Myocyte (in vitro differentiated cells): ENCODE results near the gene METRN. TPM values are rescaled to one million over a fixed set of nuclear protein-coding genes. Genes with fewer than 3 reads are reported as not detected.
A peak's percentile ranks its signal among the peaks of the same experiment; 100 is the strongest.

Experiments used
- DNase-seq: peaks from one replicate; pipeline ENCODE4 v3.0.0-alpha.2; 2012; ENCODE audit warnings: low read depth
- total RNA-seq: library from RNA; depleted of rRNA; stranded (reverse); fragments of >200 nt; gene quantifications from 2 replicates; pipeline ENCODE4 v1.2.3, GENCODE V29; 2014

The METRN gene
- total RNA-seq, 1 donor from 2014 or later: 105 TPM

DNA sequence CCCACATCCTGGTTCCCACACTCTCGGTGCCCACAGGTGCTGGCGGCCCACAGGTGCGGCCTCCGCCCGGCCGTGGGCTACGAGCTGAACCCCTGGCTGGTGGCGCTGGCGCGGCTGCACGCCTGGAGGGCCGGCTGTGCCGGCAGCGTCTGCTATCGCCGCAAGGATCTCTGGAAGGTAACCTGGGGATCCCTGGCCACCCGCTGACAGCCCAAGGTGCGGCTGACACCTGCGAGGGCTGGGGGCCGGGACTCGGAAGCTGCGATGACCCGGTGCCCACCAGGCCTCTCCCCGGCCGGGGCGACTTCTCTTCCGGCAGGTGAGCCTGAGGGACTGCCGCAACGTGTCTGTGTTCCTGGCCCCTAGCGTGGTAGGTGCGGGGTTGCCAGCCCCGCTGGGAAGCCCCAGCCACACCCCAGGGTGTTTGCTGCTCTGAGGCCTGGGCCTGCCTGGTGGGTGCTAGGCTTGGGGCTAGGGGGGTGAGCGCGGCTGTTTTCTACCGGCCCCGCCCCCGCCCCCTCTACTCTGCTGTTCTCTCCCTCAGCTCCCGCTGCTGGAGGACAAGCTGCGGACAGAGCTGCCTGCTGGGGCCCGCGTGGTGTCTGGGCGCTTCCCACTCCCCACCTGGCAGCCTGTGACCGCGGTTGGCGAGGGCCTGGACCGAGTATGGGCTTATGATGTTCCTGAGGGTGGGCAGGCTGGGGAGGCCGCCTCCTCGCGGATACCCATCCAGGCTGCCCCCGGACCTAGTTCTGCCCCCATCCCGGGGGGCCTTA is 7.0 kb downstream of the METRN start:
- DNase-seq: no peak

DNA sequence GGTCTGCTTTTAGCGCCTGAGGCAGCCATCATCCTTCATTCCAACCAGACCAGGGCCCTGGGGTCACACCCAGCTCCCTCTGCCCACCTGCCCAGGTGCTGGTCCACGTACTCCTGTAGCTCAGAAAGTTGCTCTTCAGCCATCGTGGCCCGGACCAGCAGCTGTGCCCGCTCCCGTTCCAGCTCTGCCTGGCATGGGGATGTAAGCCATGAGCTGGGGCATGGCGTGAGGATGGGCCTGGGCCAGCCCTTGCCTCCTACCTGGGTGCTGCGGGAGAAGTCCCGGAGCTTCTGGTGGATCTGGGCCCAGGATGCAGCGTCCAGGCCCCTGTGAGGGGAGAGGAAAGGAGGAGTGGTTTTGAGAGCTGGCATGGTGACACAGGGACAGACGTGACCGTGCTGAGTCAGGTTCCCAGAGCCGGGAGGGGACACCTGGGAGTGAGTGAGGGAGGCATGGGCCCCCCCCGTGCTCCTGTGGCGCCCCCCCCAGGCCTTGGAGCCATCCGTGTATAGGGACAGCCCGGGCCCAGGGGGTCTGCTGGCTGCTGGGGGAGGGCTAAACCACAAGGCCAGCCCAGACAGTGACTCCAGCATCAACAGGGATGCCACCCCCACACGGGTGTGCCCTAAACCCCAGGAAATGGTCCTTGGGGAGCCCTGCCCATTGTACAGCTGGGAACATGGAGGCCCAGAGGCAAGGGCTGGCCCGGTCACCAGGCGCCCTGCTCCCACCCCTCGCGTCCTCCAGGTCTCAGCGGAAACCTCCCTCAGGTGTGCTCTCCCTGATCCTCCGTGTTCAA is 8.1 kb downstream of the METRN start:
- no peak for DNase-seq

DNA sequence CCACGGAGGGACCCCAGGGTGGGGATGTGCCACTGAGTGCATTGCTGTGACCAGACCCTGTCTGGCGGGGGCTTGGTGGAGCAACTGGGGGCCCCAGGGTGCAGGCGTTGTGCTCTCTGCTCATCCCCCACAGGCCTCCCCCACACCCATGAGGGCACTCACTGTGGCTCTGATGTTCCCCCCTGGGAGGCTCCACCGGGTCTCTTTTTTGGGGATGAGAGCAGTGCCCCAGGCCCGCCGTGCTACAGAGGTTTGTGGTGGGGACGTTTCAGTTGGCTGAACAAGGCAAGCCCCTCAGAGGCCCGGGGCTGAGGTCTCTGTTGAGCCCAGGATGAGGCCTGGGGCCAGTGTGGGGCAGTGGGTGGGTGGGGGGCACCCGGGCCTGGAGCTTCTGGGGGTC is 8.8 kb downstream of the METRN start:
- no peak for DNase-seq

DNA sequence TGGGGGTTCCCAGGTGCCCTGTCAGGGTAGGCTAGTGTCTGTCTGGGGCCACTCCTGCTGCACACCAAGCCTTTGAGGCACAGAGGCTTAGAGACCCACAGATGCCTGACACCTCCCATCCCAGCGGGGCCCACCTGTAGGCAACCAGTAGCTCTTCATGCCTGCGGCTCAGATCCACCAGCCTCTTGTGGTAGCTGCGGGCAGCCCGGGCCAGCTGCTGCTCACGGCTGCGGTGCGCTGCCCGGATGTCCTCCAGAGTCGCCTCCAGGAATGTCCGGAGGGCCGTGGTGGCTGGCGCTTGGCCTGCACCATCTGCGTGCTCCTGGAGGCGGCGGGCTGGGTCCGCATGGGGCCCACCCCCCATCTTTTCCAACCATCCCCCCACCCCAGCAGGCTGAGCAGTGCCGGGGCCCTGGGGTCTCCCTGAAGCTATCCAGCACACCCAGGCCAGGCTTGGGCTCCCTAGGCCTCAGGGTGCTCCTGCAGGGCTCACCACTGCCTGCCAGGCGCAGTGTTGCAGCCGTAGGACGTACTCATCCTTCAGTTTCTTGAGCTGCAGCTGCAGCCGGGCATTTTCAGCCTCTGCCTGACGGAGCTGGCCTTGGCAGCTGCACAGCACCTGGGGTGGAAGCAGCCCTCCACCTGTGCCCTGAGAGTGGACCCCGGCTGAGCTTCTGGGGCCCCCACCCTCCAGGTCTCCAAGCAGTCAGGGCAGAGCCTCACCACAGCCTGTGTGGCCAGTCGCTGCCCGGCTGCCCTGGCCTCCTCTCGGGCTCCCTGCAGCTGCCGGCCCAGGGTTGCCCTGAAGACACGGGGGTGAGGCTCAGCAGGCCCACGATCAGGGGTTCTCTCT is 9.5 kb downstream of the METRN start:
- peak; percentile 69 for DNase-seq

DNA sequence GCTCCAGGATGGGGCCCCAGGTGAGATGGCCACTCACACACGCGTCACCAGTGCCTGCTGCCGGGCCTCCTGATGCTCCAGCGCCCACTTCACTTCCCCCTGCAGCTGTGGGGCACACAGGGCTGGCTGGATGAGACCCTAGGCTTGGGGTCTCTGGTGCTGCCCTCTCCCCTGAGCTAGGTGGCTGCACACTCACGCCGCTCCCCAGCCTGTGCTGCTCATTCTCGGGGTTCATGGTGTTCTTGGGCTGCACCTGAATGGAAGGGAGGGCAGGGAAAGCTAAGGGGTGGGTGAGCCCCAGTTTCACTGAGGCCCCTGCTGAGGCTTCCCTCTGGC is 10.1 kb downstream of the METRN start:
- no peak for DNase-seq

DNA sequence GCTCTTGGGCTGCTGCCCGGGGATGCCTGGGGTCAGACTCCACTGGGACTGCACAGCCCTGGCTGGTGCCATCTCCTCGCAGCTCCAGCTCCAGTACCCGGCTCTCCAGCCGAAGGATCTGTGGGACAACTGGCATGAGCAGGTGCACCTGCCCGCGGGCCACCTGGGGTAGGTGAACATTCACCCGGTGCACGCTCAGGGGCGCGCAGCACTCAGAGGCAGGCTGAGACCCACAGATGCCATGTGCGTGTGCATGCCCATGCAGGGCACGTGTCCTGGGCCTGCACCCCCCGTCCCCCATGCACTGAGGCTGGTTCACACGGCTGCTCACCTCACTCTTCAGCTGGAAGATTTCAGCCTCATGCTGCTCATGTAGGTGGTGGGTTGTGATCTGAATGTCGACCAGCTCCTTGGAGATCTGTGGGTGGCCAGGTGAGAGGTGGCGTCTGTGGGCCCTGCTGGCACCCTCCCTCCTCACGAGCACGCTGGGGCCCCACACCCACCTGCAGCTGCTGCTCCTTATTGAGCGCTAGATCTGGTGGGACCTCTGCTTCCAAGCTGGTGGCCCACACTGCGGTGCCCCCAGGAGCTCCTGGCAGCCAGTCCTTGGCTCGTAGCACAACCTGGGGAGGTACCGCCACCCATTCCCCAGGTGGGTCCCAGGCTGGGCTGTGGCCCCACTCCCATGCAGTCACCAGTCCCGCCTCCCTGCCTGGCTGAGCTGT is 10.7 kb downstream of the METRN start:
- no peak for DNase-seq

DNA sequence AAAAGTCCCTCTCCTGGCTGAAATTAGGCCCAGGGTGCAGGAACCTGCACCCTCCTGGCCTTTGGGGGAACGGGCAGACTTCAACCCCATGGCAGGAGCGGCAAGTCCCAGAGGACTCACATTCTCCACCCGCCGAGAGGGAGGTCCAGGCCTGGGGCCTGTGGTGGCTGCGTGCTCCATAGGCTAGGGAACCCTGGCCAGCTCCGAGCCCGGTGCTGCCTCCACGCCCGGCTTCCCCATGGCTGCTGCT is 11.2 kb downstream of the METRN start:
- DNase-seq: no peak

DNA sequence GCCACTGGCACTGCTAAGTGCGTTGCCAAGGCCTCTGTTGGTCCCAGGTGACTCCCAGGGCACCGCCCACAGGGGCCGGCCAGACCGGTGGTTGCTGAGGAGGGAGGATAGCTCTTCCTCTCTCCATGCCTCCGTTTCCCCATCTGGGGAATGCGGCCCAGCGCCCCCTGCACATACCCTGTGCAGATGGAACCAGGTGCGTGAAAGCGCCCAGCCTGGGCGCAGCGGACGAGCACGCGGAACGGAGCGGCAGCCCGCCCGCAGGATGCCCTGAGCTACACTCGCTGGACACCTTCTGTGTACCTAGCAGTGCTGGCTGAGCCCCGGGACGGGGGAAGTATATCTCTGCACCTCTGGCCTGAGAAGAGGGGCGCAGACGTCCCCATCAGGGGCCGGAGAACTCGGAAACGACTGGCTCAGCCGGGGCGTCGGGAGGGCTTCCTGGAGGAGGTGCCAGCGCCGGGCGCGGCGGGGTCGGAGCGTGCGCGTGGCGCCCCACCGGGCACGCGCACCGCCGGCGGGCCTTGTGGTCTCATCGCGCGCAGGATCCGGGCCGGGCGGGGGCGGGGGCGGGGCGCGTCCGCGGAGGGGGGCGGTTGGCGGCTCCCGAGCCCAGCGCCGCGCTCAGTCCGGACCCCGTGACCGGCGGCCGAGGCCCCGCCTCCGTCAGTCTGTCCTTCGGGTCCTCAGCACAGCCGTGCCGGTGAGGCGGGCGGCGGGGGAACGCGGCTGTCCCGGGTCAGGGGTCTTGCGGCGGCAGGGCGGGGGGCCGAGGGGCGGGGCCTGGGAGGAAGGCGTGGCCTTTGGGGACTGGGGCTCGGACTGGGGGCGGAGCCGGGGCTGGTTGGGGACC is 11.7 kb downstream of the METRN start, which contains the start of the genes CCDC78 and HAGHL:
Gene CCDC78, minus strand, starts transcription at position 6 of the 853 bp plus-strand sequence. CDS start 76 bp downstream, outside the sequence.
Gene HAGHL, plus strand, starts transcription at position 669 of the 853 bp plus-strand sequence. CDS start 404 bp downstream, outside the sequence.
- DNase-seq: peak; percentile 67

DNA sequence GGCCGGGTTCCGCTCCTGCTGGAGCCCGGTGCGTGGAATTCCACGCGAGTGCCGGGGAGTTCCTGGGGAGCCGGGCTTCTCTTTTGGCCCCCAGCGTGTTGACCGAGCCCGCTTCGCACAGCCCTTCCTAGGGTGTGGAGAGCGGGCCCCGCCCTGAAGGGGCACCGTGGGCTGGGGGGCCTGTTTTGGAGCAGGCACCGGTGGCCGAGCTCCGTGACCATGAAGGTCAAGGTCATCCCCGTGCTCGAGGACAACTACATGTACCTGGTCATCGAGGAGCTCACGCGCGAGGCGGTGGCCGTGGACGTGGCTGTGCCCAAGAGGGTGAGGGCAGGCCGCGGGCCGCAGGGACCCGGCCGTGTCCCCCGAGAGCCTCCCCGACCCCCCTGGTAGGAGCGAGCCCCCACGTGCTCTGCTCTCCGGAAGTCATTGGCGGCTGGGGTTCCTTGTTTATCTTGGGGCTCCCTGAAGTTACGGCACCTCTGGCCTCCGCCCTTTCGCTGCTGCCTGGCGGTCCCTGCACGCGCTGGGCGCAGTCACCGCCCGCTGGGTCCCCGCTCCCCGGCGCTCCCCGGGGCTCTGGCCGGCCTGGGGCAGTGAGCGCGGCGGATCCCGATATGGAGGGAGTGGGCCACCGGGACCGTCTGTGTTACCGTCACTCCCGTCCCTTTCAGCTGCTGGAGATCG is 12.5 kb downstream of the METRN start:
- no peak for DNase-seq

DNA sequence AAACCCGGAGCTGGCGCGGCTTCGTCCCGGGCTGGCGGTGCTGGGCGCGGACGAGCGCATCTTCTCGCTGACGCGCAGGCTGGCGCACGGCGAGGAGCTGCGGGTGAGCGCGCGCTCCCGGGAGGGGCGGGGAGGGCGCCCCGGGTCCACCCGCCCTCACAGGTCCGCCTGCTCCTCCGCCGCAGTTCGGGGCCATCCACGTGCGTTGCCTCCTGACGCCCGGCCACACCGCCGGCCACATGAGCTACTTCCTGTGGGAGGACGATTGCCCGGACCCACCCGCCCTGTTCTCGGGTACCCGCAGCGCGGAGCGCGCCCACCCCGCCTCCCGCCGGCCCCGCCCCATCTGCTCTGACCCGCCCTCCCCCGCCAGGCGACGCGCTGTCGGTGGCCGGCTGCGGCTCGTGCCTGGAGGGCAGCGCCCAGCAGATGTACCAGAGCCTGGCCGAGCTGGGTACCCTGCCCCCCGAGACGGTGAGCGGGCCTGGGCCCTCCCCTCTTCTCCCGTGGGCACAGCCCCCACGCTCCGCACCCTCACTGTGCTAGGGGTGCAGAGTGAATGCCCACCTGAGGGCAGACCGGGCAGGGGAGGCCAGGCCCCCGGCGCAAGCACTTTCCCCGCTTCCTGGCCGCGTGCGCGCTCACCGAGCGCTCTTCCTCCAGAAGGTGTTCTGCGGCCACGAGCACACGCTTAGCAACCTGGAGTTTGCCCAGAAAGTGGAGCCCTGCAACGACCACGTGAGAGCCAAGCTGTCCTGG is 13.4 kb downstream of the METRN start:
- peak; percentile 84 for DNase-seq

DNA sequence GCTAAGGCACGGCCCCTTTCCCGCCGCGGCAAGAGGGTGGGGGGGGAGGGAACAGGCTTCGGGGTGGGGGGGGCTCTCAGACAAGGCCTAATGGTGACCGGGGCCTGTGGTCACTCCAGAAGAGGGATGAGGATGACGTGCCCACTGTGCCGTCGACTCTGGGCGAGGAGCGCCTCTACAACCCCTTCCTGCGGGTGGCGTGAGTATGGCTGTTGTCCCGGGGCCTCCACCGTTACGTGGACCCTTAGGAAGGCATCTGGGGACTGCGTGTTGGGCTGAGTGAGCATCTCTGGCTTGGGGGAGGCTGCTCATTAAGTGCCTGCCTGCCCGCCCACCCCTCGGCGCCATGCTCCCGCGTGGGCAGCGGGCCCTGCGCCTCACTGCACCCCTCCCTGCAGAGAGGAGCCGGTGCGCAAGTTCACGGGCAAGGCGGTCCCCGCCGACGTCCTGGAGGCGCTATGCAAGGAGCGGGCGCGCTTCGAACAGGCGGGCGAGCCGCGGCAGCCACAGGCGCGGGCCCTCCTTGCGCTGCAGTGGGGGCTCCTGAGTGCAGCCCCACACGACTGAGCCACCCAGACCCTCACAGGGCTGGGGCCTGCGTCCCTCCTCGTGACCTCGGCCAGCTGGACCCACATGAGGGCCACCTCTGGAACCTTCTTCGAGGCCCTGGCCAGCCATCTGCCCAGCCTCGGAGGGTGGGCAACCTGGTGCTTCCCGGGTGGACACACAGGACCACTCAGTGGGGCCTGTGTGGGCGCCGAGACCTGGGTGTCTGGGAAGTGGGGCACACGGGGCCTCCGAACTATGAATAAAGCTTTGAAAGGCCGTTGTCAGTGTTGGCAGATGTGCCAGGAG is 14.2 kb downstream of the METRN start:
- DNase-seq: no peak

DNA sequence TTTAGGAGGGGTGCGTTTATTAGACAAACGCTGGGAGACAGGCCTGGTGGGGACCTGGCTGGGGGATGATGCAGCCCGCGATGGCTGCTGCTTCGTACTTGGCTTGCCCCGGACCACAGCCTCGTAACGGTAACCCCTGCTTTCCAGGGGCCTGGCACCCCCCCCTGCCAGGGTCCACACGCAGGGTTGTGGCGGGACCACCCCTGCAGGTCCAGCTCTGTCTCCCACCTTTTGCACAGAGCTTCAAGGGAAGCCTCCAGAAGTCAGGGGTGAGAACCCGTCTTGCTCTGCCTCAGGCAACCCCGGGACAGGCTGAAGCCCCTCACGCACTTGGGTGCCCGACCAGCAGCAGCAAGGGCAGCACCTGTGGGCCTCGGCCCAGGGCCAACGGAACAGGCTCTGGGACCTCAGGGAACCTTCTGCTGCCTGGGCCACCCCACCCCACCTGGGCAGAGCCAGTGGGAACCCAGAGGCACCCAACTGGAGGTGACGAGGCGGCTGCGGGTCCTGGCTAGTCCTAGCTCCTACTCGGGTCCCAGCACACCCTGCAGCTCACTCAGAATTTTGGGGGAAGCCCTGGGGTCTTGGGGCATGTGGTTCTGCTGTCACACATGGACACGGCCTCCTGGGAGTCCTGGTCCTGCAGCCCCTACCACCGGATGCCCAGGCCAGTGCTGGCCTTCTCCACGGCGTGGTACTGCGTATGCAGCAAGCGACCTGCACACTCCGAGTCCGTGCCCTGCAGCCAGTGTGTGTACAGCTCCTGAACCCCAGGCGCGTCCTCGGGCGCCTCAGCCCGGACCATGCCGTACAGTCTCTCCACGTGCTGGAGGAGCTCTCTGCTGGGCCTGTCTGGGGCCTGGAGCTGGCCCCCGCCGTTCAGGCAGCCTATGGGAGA is 15.1 kb downstream of the METRN start:
- DNase-seq: no peak

DNA sequence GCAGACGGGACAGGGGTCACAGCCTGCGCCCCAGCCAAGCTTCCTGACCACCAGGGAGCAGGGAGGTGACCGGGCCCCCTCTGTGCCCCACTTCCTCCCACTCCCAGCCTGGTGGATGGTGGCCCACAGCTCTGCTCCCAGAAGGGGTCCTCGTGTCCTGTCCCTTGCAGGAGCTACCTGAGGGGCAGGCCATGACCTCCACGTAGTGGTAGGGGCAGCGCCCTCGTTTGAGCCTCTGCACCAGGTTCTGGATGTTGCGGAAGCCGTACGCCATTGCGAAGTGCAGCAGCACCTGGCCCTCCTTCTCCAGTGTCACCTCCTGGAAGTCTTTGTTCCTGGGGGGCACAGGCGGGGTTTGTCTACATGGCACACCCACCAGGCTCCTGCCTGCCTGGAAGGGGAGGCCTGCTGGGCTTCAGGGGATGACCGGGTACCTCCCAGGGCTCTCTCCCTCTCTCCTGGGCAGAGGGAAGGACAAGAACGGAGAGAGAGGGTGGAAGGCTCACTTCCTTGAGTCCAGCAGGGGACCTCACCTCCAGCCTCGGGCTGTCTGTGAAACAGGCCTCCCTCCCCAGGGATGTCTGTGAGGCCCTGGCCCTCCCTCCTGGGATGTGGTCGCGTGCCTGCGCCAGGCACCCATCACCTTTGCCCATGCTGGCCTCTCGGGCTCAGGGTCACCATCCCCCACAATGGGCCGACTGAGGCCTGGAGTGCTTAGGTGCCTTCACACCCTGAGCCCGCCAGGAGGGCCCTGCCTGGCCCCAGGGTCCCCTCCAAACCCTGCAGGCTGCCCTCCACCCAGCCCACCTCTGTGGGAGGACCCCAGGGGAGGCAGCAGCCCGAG is 16.0 kb downstream of the METRN start:
- no peak for DNase-seq

DNA sequence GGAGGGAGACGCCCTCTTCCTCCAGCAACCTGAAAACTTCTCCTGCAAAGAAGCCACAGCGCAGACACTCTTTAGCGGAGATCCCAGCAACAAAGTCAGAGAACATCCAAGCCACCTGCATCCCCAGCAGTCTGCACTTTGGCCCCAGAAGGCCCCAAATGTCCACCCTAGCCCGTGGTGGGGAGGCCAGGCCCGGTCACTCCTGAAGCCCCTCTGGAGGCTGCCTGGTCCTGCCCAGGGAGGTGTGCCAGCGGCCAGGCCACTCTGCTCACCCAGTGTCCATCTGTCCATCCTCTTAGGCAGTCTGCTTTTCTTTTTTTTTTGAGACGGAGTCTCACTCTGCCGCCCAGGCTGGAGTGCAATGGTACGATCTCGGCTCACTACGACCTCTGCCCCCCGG is 17.4 kb downstream of the METRN start:
- DNase-seq: no peak

DNA sequence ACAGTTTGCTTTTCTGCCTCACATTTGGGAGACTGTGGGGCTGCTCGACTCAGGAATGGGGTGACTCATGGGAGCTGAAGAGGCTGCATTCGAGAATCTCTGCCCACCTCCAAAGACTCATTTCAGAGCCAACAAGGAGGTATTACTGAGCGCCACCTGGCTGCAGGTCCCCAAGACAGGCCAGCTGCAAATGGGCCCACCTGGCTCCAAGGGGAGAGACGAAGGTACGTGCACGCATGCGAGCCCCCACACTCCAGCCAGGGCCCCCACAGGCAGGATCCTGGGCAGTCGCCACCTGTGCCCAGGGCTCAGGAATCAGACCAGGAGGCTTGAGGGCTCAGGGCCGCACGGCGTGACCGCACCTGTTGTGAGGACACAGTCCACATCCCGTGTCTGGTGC is 18.0 kb downstream of the METRN start:
- DNase-seq: no peak
